GM23248 (cell line): ENCODE measurements around the gene DAPK1. TPM values are rescaled to one million over a fixed set of nuclear protein-coding genes. Genes with fewer than 3 reads are reported as not detected.

Experiments
- DNase-seq: peaks from one replicate; pipeline ENCODE4 v3.0.0-alpha.2; 2015
- H2AFZ ChIP-seq: fragments of 200-600 bp; sonication (generic); 2 replicates; pipeline ENCODE4 v1.6.1; 2016; ENCODE audit warnings: antibody characterized with exemption
- H3F3A ChIP-seq: fragments of 200-600 bp; sonication (generic); 2 replicates; pipeline ENCODE4 v1.6.1; 2016; ENCODE audit warnings: mild to moderate bottlenecking, antibody characterized with exemption, mixed run types; ENCODE audit not compliant: insufficient read depth
- H3K27ac ChIP-seq: fragments of 200-600 bp; sonication (generic); 2 replicates; pipeline ENCODE4 v1.5.1; 2016; ENCODE audit warnings: mild to moderate bottlenecking
- H3K27me3 ChIP-seq: fragments of 200-600 bp; sonication (generic); replicated peaks from 2 replicates; pipeline ENCODE4 v1.6.1; 2016; ENCODE audit warnings: mild to moderate bottlenecking; ENCODE audit not compliant: insufficient read depth
- H3K36me3 ChIP-seq: fragments of 200-600 bp; sonication (generic); 2 replicates; pipeline ENCODE4 v1.6.1; 2016; ENCODE audit warnings: low read depth, mild to moderate bottlenecking
- H3K4me1 ChIP-seq: fragments of 200-600 bp; sonication (generic); 2 replicates; pipeline ENCODE4 v1.6.1; 2016; ENCODE audit warnings: mild to moderate bottlenecking; ENCODE audit not compliant: insufficient read depth
- H3K4me2 ChIP-seq: fragments of 200-600 bp; sonication (generic); one replicate; pipeline ENCODE4 v1.6.1; 2016; ENCODE audit warnings: mild to moderate bottlenecking; ENCODE audit not compliant: unreplicated experiment
- H3K4me3 ChIP-seq: fragments of 200-600 bp; sonication (generic); 2 replicates; pipeline ENCODE4 v1.5.1; 2016; ENCODE audit warnings: mild to moderate bottlenecking
- H3K79me2 ChIP-seq: fragments of 200-600 bp; sonication (generic); 2 replicates; pipeline ENCODE4 v1.6.1; 2016; ENCODE audit warnings: mild to moderate bottlenecking; ENCODE audit not compliant: insufficient read depth
- H3K9ac ChIP-seq: fragments of 200-600 bp; sonication (generic); 2 replicates; pipeline ENCODE4 v1.6.1; 2016; ENCODE audit warnings: mild to moderate bottlenecking
- H3K9me2 ChIP-seq: fragments of 200-600 bp; sonication (generic); 2 replicates; pipeline ENCODE4 v1.6.1; 2016; ENCODE audit warnings: mixed run types, mild to moderate bottlenecking, moderate library complexity; ENCODE audit not compliant: insufficient read depth
- H3K9me3 ChIP-seq: fragments of 200-600 bp; sonication (generic); one replicate; pipeline ENCODE4 v1.6.1; 2017; ENCODE audit warnings: low read depth
- H4K20me1 ChIP-seq: fragments of 200-600 bp; sonication (generic); 2 replicates; pipeline ENCODE4 v1.6.0; 2016; ENCODE audit not compliant: insufficient read depth
- EZH2 ChIP-seq: fragments of 200-600 bp; sonication (generic); IDR thresholded peaks from 2 replicates; pipeline ENCODE4 v1.6.1; 2018; ENCODE audit warnings: antibody characterized with exemption, mild to moderate bottlenecking; ENCODE audit not compliant: insufficient read depth, poor library complexity, severe bottlenecking
- EZH2phosphoT487 ChIP-seq: fragments of 200-600 bp; sonication (generic); IDR thresholded peaks from 2 replicates; pipeline ENCODE4 v1.6.1; 2018; ENCODE audit warnings: antibody characterized with exemption, moderate library complexity, mild to moderate bottlenecking, low read depth; ENCODE audit not compliant: insufficient read depth
- WGBS, 2 experiments: methylation state at CpG; one replicate each; pipeline ENCODE4 v1.1.6; 2015 to 2017; ENCODE audit warnings: low lambda C conversion rate in 2 of 2, low coverage in 1 of 2; ENCODE audit errors: missing lambda C conversion rate in 2 of 2; 5-methylcytosine and 5-hydroxymethylcytosine counted together
- in situ Hi-C: fragments of 300-500 bp; cut with MboI; formaldehyde crosslinking; loops from 2 replicates; pipeline ENCODE4 v1.15.0; 2020
- polyA plus RNA-seq: library from polyadenylated mRNA; unstranded; fragments of >200 nt; fragmentation: Nextera tagmentation; extraction: Ambion mirVana; gene quantifications from 2 replicates; pipeline ENCODE4 v1.2.1, GENCODE V29; 2016
- total RNA-seq: library from RNA; depleted of rRNA; stranded (reverse); fragments of >200 nt; shearing (Covaris generic); gene quantifications from 2 replicates; pipeline ENCODE4 v1.2.3, GENCODE V29; 2014

The DAPK1 gene
- total and polyA plus RNA-seq, 2 experiments from 2014 or later = 1.6 to 1.9 TPM

DNA sequence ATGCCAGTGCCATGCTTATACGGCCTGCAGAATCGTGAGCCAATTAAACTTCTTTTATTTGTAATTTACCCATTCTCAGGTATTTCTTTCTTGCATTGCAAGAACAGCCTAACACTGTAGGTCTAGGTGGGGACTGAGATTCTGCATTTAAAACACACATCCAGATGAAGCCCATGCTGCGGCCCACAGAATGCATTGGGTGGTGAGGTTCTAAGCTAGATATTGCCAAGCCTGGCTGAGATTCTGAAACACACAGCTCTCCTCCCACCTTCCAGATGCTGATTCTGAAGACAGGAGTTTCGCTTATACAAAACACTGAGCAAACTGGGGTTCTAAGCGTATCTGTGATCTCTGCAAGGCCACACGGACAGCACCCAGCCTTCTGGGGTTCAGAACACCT lies 75.1 kb downstream of the DAPK1 start:
- Histone ChIP-seq H3K9ac (no peak overlapping the region), H3K79me2 (no peaks in the 10 kb centered on the region), H3K9me3 (no peaks in the 10 kb centered on the region), H3K27me3 (peaks cover 4% of the 10 kb centered on the region; the same call in 1 of the 2 replicates), H3K4me3 (no peak overlapping the region), H4K20me1 (no peaks in the 10 kb centered on the region), H3F3A (no peaks in the 10 kb centered on the region), H3K27ac (no peak overlapping the region), H3K4me2 (no peak overlapping the region), H3K36me3 (no peaks in the 10 kb centered on the region), H3K9me2 (no peaks in the 10 kb centered on the region), H2AFZ (no peak overlapping the region), H3K4me1 (no peaks in the 10 kb centered on the region)
- 61 to 62% methylated on average over 6 of the region's 6 CpGs for WGBS, 2 experiments
- in situ Hi-C loops = no loop called here
- no peak for DNase-seq
- TF ChIP-seq EZH2phosphoT487 (no peak), EZH2 (no peak)

DNA sequence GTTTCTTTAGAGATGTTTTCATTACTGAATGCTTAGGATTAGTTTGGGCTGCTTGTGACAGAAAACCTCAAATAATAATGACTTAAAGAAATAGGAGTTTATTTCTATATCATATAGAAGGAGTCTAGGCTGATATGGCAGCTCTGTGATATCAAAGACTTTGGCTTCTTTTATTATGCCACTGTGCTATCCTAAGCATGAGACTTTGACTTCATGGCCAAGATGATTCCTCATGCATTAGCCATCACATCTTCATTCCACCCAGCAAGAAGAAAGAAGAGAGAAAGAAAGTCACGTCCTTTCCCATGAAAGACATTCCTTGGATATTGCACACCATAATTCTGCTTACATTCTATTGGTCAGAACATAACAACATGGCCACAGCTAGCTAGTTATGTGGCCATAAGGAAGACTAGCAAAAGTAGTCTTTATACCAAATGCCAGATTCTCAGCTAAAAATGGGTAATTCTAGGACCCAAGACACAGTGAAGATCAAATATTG lies 76.2 kb downstream of the DAPK1 start:
- no peaks in the 10 kb centered on the region for H3K9me2 ChIP-seq
- no peak overlapping the region for H2AFZ ChIP-seq
- H3F3A ChIP-seq = no peaks in the 10 kb centered on the region
- no peaks in the 10 kb centered on the region for H3K4me1 ChIP-seq
- no peak overlapping the region for H3K4me3 ChIP-seq
- peaks cover 4% of the 10 kb centered on the region; the same call in 1 of the 2 replicates for H3K27me3 ChIP-seq
- in situ Hi-C loops = no loop called here
- no peak overlapping the region for H3K27ac ChIP-seq
- no peak for TF ChIP-seq EZH2phosphoT487
- TF ChIP-seq EZH2 = no peak
- 29 to 41% methylated on average over 1 of the region's 1 CpG for WGBS, 2 experiments
- H3K36me3 ChIP-seq = no peaks in the 10 kb centered on the region
- H4K20me1 ChIP-seq = no peaks in the 10 kb centered on the region
- peak; percentile 36 for DNase-seq
- H3K9ac ChIP-seq = no peak overlapping the region
- no peak overlapping the region for H3K4me2 ChIP-seq
- H3K9me3 ChIP-seq = no peaks in the 10 kb centered on the region
- H3K79me2 ChIP-seq = no peaks in the 10 kb centered on the region

DNA sequence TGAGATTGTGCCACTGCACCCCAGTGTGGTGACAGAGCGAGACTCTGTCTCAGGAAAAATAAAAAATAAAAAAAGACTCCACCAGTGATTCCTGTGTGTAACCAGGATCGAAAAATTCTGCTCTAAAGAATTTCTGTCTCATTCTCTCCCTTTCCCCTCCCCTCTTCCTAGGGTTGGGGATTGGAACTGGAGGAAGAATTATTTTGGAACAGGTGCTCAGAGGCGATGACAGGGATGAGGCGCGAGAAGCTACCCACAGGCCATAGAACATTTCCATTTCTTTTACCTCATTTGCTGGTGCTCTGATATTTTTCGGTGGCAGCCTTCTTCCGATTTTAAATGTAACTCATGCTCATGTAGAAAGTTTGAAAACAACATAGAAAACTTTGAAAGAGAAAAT lies 80.1 kb downstream of the DAPK1 start:
- H3K9me3 ChIP-seq = no peaks in the 10 kb centered on the region
- H3K4me2 ChIP-seq = no peak overlapping the region
- in situ Hi-C loops = no loop called here
- TF ChIP-seq EZH2phosphoT487 (no peak), EZH2 (no peak)
- no peaks in the 10 kb centered on the region for H3F3A ChIP-seq
- H3K9ac ChIP-seq = no peak overlapping the region
- H3K27me3 ChIP-seq = no peaks in the 10 kb centered on the region; the same call in 1 of the 2 replicates
- WGBS, 2 experiments = 65 to 70% methylated on average over 7 of the region's 7 CpGs
- no peak overlapping the region for H2AFZ ChIP-seq
- no peak overlapping the region for H3K4me3 ChIP-seq
- H3K36me3 ChIP-seq = no peaks in the 10 kb centered on the region
- no peaks in the 10 kb centered on the region for H3K4me1 ChIP-seq
- no peaks in the 10 kb centered on the region for H4K20me1 ChIP-seq
- no peaks in the 10 kb centered on the region for H3K9me2 ChIP-seq
- no peaks in the 10 kb centered on the region for H3K79me2 ChIP-seq
- no peak for DNase-seq
- H3K27ac ChIP-seq = no peak overlapping the region

DNA sequence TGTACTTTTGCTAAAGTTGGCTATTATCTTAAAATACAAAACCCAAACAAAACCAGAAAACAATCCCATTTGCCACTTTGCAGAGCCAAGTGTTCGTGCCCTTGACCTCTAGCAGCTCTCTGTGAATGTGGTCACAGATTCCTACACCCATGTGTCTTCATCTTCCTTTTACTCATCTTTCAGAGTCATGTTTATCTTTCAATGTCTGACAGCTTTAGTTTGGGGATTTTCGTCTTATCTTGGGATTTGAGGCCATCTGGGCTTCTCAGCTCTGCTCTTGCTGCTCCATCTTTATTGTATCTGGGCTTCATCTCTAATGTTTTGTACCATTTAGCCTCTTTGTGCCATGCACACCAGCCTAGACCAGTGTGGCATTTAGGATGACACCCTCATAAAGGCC lies 81.0 kb downstream of the DAPK1 start:
- H3K4me1 ChIP-seq = no peaks in the 10 kb centered on the region
- 16 to 21% methylated on average over 2 of the region's 2 CpGs for WGBS, 2 experiments
- no peak overlapping the region for H3K4me3 ChIP-seq
- no peaks in the 10 kb centered on the region for H3F3A ChIP-seq
- in situ Hi-C loops = no loop called here
- no peak overlapping the region for H3K4me2 ChIP-seq
- DNase-seq = no peak
- no peaks in the 10 kb centered on the region for H3K79me2 ChIP-seq
- TF ChIP-seq EZH2 = no peak
- TF ChIP-seq EZH2phosphoT487 = no peak
- no peaks in the 10 kb centered on the region for H3K9me2 ChIP-seq
- H3K9me3 ChIP-seq = no peaks in the 10 kb centered on the region
- no peaks in the 10 kb centered on the region for H4K20me1 ChIP-seq
- no peaks in the 10 kb centered on the region for H3K36me3 ChIP-seq
- no peak overlapping the region for H3K9ac ChIP-seq
- H3K27me3 ChIP-seq = no peaks in the 10 kb centered on the region; the same call in none of the 2 replicates
- H2AFZ ChIP-seq = no peak overlapping the region
- no peak overlapping the region for H3K27ac ChIP-seq
